Measurements from ENCODE around the gene ROS1.

- TF ChIP-seq, protein P1, sequence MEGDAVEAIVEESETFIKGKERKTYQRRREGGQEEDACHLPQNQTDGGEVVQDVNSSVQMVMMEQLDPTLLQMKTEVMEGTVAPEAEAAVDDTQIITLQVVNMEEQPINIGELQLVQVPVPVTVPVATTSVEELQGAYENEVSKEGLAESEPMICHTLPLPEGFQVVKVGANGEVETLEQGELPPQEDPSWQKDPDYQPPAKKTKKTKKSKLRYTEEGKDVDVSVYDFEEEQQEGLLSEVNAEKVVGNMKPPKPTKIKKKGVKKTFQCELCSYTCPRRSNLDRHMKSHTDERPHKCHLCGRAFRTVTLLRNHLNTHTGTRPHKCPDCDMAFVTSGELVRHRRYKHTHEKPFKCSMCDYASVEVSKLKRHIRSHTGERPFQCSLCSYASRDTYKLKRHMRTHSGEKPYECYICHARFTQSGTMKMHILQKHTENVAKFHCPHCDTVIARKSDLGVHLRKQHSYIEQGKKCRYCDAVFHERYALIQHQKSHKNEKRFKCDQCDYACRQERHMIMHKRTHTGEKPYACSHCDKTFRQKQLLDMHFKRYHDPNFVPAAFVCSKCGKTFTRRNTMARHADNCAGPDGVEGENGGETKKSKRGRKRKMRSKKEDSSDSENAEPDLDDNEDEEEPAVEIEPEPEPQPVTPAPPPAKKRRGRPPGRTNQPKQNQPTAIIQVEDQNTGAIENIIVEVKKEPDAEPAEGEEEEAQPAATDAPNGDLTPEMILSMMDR (IDR thresholded peaks at IDR 0.05), result no peak
- no peak for TF ChIP-seq POLR2A (IDR thresholded peaks at IDR 0.05)
Observed at GRCh38 chr6:117472667-117473066, 46.9 kb upstream of the ROS1 start.
